ENCODE data around the gene NAP1L3. TPM values are rescaled to one million over a fixed set of nuclear protein-coding genes. Genes with fewer than 3 reads are reported as not detected.

NAP1L3 gene
- total RNA-seq, 4 donors from 2014 or later: 0.13 to 0.95 (median 0.53) TPM; not detected in 1

GRCh38 chrX:93673869-93674271 is 492 bp upstream of the NAP1L3 start, which contains the start of gene FAM133A:
Gene FAM133A (plus strand): TSS chrX:93674206. CDS start chrX:93709420, 35,214 bp downstream.
- Histone ChIP-seq H3K27me3 (no peaks in the 10 kb centered on the region), H3K4me3 (peak within 1 kb of the TSS; percentile 24 to 66 (median 46)), H3K36me3 (no peaks in the 10 kb centered on the region), H3K4me1 (peaks cover 0 to 5% (median 0%) of the 10 kb centered on the region in 3 donors), H3K27ac (peak within 1 kb of the TSS in 3 of 4 donors; percentile 37 to 79 (median 68)), H3K9me3 (no peaks in the 10 kb centered on the region)
- intact Hi-C loops (cut with DNase I): no loop called here
- WGBS, 2 donors: 1 to 11% methylated on average over 10 to 11 of the region's 11 CpGs
- TF ChIP-seq POLR2A (IDR thresholded peaks at IDR 0.05) (no peak), CTCF (IDR thresholded peaks at IDR 0.05) (no peak)
- no peak for DNase-seq

GRCh38 chrX:93660575-93660974 is 12.8 kb downstream of the NAP1L3 start:
- Histone ChIP-seq H3K4me1 (no peaks in the 10 kb centered on the region), H3K27ac (no peak overlapping the region), H3K27me3 (no peaks in the 10 kb centered on the region), H3K4me3 (no peak overlapping the region), H3K9me3 (no peaks in the 10 kb centered on the region), H3K36me3 (no peaks in the 10 kb centered on the region)
- no peak for DNase-seq
- intact Hi-C loops (cut with DNase I): no loop called here
- whole genome bisulfite sequencing, 2 donors: 94 to 100% methylated on average over 1 to 3 of the region's 7 CpGs
- TF ChIP-seq CTCF (IDR thresholded peaks at IDR 0.05) (no peak), POLR2A (IDR thresholded peaks at IDR 0.05) (no peak)

- Histone ChIP-seq H3K4me1 (no peaks in the 10 kb centered on the region), H3K9me3 (no peaks in the 10 kb centered on the region), H3K4me3 (no peak overlapping the region), H3K27ac (no peak overlapping the region), H3K36me3 (no peaks in the 10 kb centered on the region), H3K27me3 (no peaks in the 10 kb centered on the region)
- intact Hi-C loops (cut with DNase I): no loop called here
- WGBS, 2 donors: 40 to 67% methylated on average over 1 of the region's 1 CpG
- no peak for DNase-seq
- TF ChIP-seq POLR2A (IDR thresholded peaks at IDR 0.05): no peak
- no peak for TF ChIP-seq CTCF (IDR thresholded peaks at IDR 0.05)
Measured at GRCh38 chrX:93649381-93649780, 24.0 kb downstream of the NAP1L3 start.

DNA sequence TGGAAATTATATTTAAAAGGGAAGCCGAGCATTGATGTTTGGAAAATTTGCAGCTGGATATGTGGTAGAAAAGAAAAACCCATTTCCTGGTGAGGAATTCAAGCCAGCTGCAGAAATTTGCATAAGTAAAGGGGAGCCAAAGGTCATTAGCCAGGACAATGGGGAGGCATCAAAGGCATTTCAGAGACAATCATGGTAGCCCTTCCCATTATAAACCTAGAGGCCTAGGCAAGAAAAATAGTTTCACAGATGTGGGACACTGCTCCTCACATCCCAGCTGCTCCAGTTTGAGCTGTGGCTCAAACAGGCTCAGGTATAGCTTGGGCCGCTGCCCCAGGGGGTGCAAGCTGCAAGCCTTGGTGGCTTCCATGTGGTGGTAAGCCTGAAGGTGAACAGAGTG is 35.8 kb downstream of the NAP1L3 start:
- intact Hi-C loops (cut with DNase I): no loop called here
- TF ChIP-seq CTCF (IDR thresholded peaks at IDR 0.05) (no peak), POLR2A (IDR thresholded peaks at IDR 0.05) (no peak)
- Histone ChIP-seq H3K4me3 (no peak overlapping the region), H3K4me1 (no peaks in the 10 kb centered on the region), H3K27ac (no peak overlapping the region), H3K27me3 (no peaks in the 10 kb centered on the region), H3K36me3 (no peaks in the 10 kb centered on the region), H3K9me3 (no peaks in the 10 kb centered on the region)
- no peak for DNase-seq
- WGBS, 2 donors: 74 to 100% methylated on average over 1 of the region's 2 CpGs

Other genes with a start within 250 kb of the NAP1L3 start
- not detected for gene FAM133A, start 628 bp upstream of the NAP1L3 start, total RNA-seq